Testis (tissue), 2 donors: Measurements from ENCODE around the gene ZBTB11.

Experiments
- CTCF ChIP-seq, 3 experiments: fragments of 450-650 bp in 2 of 3; fragments of 200-600 bp in 1 of 3; sonication (generic) in 1 of 3; IDR thresholded peaks; one replicate each; pipeline ENCODE4 v1.5.1; 2016 to 2019; ENCODE audit warnings: antibody characterized with exemption in 3 of 3, mild to moderate bottlenecking in 2 of 3, moderate library complexity in 1 of 3
- POLR2A ChIP-seq: fragments of 450-650 bp; IDR thresholded peaks from one replicate; pipeline ENCODE4 v1.6.1; 2017; ENCODE audit warnings: antibody characterized with exemption, mild to moderate bottlenecking, moderate library complexity

- TF ChIP-seq CTCF (IDR thresholded peaks at IDR 0.05): no peak
- no peak for TF ChIP-seq POLR2A
Observed at GRCh38 chr3:101643009-101643844, 33.7 kb downstream of the ZBTB11 start.
